Astrocyte (in vitro differentiated cells and primary cell): ENCODE data around the gene PCDHA1.

Experiments
- CTCF ChIP-seq: IDR thresholded peaks from 2 replicates; pipeline ENCODE4 v1.5.1; 2011; ENCODE audit warnings: low read depth, mild to moderate bottlenecking, inconsistent platforms, low read length, moderate library complexity; ENCODE audit not compliant: insufficient read depth
- EZH2 ChIP-seq: IDR thresholded peaks from 2 replicates; pipeline ENCODE4 v1.6.1; 2012; ENCODE audit warnings: mild to moderate bottlenecking, low read length, inconsistent platforms; ENCODE audit not compliant: insufficient read depth

- TF ChIP-seq CTCF (peak; percentile 31), EZH2 (no peak)
Measured at GRCh38 chr5:140821375-140822280, 35.7 kb downstream of the PCDHA1 start, which contains the start of gene PCDHA5.
